ENCODE data around the gene OR5AU1. TPM values are rescaled to one million over a fixed set of nuclear protein-coding genes. Genes with fewer than 3 reads are reported as not detected.
A peak's percentile ranks its signal among the peaks of the same experiment; 100 is the strongest.

The OR5AU1 gene
- total RNA-seq, 1 donor from 2014 or later = not detected

GRCh38 chr14:21197418-21198205, 41.7 kb upstream of the OR5AU1 start:
- TF ChIP-seq POLR2AphosphoS5 (IDR thresholded peaks at IDR 0.05; ENCODE audit: insufficient read depth in 1 of 2, low read depth in 1 of 2) (no peak), POLR2A (IDR thresholded peaks at IDR 0.05) (no peak)
- TF ChIP-seq, protein P1, sequence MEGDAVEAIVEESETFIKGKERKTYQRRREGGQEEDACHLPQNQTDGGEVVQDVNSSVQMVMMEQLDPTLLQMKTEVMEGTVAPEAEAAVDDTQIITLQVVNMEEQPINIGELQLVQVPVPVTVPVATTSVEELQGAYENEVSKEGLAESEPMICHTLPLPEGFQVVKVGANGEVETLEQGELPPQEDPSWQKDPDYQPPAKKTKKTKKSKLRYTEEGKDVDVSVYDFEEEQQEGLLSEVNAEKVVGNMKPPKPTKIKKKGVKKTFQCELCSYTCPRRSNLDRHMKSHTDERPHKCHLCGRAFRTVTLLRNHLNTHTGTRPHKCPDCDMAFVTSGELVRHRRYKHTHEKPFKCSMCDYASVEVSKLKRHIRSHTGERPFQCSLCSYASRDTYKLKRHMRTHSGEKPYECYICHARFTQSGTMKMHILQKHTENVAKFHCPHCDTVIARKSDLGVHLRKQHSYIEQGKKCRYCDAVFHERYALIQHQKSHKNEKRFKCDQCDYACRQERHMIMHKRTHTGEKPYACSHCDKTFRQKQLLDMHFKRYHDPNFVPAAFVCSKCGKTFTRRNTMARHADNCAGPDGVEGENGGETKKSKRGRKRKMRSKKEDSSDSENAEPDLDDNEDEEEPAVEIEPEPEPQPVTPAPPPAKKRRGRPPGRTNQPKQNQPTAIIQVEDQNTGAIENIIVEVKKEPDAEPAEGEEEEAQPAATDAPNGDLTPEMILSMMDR (IDR thresholded peaks at IDR 0.05) = no peak
- peaks cover under 1% of the 10 kb centered on the region for H3K4me1 ChIP-seq
- intact Hi-C loops (cut with DNase I) = no loop called here
- no peaks in the 10 kb centered on the region for H3K9me3 ChIP-seq
- DNase-seq (ENCODE audit: extremely low spot score in 2 of 2) = no peak
- H3K36me3 ChIP-seq = no peaks in the 10 kb centered on the region
- H3K27ac ChIP-seq = no peak overlapping the region
- H3K27me3 ChIP-seq = no peaks in the 10 kb centered on the region
- no peak overlapping the region for H3K4me3 ChIP-seq

DNA sequence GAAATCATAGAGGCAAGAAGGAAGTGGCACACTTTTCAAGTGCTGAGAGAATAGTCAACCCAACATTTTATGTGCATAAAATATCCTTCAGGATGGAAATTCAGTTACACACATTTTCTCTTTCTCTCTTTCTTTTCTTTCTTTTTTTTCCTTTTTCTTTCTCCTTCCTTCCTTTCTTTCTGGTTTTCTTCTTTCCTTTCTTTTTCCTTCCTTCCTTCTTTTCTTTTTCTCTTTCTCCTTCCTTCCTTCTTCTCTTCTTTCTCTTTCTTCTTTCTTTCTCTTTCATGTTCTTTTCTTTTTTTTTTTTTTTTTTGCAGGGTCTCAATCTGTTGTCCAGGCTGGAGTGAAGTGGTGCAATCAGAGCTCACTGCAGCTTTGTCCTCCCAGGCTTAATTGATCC, 38.7 kb upstream of the OR5AU1 start:
- Histone ChIP-seq H3K27ac (no peak overlapping the region), H3K9me3 (no peaks in the 10 kb centered on the region), H3K36me3 (no peaks in the 10 kb centered on the region), H3K4me3 (no peak overlapping the region), H3K27me3 (no peaks in the 10 kb centered on the region), H3K4me1 (peaks cover 6% of the 10 kb centered on the region)
- intact Hi-C loops (cut with DNase I) = no loop called here
- DNase-seq (ENCODE audit: extremely low spot score in 2 of 2) = no peak
- TF ChIP-seq POLR2AphosphoS5 (IDR thresholded peaks at IDR 0.05; ENCODE audit: insufficient read depth in 1 of 2, low read depth in 1 of 2) = no peak
- TF ChIP-seq, protein P1 (IDR thresholded peaks at IDR 0.05) = no peak

GRCh38 chr14:21192875-21193535, 37.1 kb upstream of the OR5AU1 start:
- no peak overlapping the region for H3K4me3 ChIP-seq
- H3K9me3 ChIP-seq = no peaks in the 10 kb centered on the region
- intact Hi-C loops (cut with DNase I) = no loop called here
- no peaks in the 10 kb centered on the region for H3K27me3 ChIP-seq
- no peak overlapping the region for H3K27ac ChIP-seq
- peaks cover 6% of the 10 kb centered on the region for H3K4me1 ChIP-seq
- H3K36me3 ChIP-seq = no peaks in the 10 kb centered on the region
- no peak for DNase-seq (ENCODE audit: extremely low spot score in 2 of 2)
- no peak for TF ChIP-seq POLR2A (IDR thresholded peaks at IDR 0.05)
- no peak for TF ChIP-seq POLR2AphosphoS5 (IDR thresholded peaks at IDR 0.05; ENCODE audit: insufficient read depth in 1 of 2, low read depth in 1 of 2)
- TF ChIP-seq, protein P1 (IDR thresholded peaks at IDR 0.05) = no peak

DNA sequence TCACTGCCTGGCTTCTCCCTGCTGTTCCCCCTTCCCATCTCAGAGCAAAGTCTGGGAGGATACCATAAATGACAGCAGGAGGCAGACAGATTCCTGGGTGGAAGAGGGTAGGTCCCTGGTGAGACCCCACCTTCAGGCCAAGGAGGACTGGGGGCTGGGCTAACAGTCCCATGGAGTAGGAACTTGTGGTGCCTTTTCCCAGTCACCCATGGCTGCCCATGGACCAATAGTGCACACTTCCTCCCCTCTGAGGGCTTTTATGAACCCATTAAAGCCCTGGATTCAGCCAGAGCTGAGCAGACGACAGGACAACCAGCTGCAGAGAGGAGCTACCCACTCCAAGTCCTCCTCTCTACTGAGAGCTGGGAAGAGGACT, 36.6 kb upstream of the OR5AU1 start:
- H3K27ac ChIP-seq = no peak overlapping the region
- H3K4me3 ChIP-seq = peak overlapping the region; percentile 17 to 44
- H3K4me1 ChIP-seq = peaks cover 6% of the 10 kb centered on the region

More for the DNA sequence above, 36.6 kb upstream of the OR5AU1 start:
- intact Hi-C loops (cut with DNase I) = no loop called here
- DNase-seq (ENCODE audit: extremely low spot score in 2 of 2) = no peak
- TF ChIP-seq POLR2A (IDR thresholded peaks at IDR 0.05) (no peak), POLR2AphosphoS5 (IDR thresholded peaks at IDR 0.05; ENCODE audit: insufficient read depth in 1 of 2, low read depth in 1 of 2) (no peak)
- TF ChIP-seq, protein P1 (IDR thresholded peaks at IDR 0.05) = no peak
- no peaks in the 10 kb centered on the region for H3K9me3 ChIP-seq
- H3K36me3 ChIP-seq = no peaks in the 10 kb centered on the region
- no peaks in the 10 kb centered on the region for H3K27me3 ChIP-seq

Measured in vagina (tissue), 2 donors.